ENCODE measurements around the gene FZD4.

DNA sequence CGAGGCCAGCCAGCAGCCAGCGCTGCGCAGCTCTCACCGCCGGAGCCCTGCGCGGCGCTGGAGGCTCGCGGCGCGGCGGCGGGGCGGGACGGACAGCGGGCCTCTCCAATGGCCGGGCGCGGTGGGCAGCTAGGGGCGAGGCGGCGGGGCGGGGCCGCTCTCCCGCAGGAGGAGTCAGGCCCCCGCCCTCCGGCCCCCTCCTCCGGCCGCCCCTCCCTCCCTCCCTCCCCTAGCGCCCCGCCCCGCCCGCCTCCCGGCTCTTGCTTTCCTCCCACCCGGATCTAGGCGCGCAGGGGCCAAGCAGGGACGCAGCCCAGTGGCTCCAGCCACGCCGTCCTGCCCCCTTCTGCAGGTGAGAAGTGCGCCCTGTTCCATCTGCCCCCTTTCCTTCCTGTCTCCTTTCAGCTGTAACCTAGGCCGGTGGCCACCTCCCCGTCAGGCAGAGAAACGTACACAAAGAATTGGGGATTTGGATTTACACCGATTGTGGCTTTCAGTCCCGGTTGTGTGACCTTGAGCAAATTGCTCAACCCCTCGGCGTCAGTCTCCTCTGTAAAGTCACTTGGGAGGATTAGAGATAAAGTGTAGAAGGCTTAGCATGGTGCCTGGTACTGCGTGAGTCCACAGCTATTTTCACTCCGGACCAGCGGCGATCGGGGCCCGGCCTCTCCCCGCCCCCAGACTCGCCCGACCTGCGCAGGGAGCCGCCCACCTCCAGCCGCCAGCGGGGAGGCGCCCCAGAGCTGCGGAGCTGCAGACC is at the start of gene FZD4:
- TF ChIP-seq, protein P1, sequence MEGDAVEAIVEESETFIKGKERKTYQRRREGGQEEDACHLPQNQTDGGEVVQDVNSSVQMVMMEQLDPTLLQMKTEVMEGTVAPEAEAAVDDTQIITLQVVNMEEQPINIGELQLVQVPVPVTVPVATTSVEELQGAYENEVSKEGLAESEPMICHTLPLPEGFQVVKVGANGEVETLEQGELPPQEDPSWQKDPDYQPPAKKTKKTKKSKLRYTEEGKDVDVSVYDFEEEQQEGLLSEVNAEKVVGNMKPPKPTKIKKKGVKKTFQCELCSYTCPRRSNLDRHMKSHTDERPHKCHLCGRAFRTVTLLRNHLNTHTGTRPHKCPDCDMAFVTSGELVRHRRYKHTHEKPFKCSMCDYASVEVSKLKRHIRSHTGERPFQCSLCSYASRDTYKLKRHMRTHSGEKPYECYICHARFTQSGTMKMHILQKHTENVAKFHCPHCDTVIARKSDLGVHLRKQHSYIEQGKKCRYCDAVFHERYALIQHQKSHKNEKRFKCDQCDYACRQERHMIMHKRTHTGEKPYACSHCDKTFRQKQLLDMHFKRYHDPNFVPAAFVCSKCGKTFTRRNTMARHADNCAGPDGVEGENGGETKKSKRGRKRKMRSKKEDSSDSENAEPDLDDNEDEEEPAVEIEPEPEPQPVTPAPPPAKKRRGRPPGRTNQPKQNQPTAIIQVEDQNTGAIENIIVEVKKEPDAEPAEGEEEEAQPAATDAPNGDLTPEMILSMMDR (IDR thresholded peaks at IDR 0.05; ENCODE audit: extremely low read depth in 1 of 2, insufficient read depth in 1 of 2, low read depth in 1 of 2, low read length in 2 of 2): peak in 1 of 2 donors; percentile 30
- TF ChIP-seq, protein P2, sequence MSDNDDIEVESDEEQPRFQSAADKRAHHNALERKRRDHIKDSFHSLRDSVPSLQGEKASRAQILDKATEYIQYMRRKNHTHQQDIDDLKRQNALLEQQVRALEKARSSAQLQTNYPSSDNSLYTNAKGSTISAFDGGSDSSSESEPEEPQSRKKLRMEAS (IDR thresholded peaks at IDR 0.05; ENCODE audit: insufficient read depth, insufficient read length): no peak
- TF ChIP-seq POLR2A (IDR thresholded peaks at IDR 0.05; ENCODE audit: low read depth, low read length) (peak; percentile 99), POLR2AphosphoS5 (IDR thresholded peaks at IDR 0.05; ENCODE audit: insufficient read depth, low read depth, low read length) (peak; percentile 100), JUN (IDR thresholded peaks at IDR 0.05; ENCODE audit: borderline replicate concordance, insufficient read depth, insufficient read length, low read depth) (no peak), EZH2 (IDR thresholded peaks at IDR 0.05; ENCODE audit: borderline replicate concordance, low read depth, low read length, severe bottlenecking) (no peak), FOS (IDR thresholded peaks at IDR 0.05; ENCODE audit: borderline replicate concordance, insufficient read depth, low read length) (no peak), MYC (IDR thresholded peaks at IDR 0.05; ENCODE audit: low read depth, low read length) (no peak), GATA2 (IDR thresholded peaks at IDR 0.05; ENCODE audit: insufficient read depth, insufficient read length, low read depth, low read length) (no peak)
